Ovary (tissue), 9 donors: ENCODE results near the gene RGS6. TPM values are rescaled to one million over a fixed set of nuclear protein-coding genes. Genes with fewer than 3 reads are reported as not detected.

Experiments
- DNase-seq, 5 donors: peaks; one replicate each; pipeline ENCODE4 v3.0.0-alpha.2; 2019 to 2020
- H3K27ac ChIP-seq, 2 donors: fragments of 200-600 bp; one replicate each; pipeline versions ENCODE4 v1.5.1 to v1.8.0; 2019 to 2022
- H3K27me3 ChIP-seq: fragments of 200-600 bp; one replicate; pipeline ENCODE4 v1.8.0; 2022
- H3K36me3 ChIP-seq: fragments of 200-600 bp; sonication (generic); one replicate; pipeline ENCODE4 v1.5.1; 2019
- H3K4me1 ChIP-seq: one replicate; pipeline ENCODE4 v1.8.1; 2013; ENCODE audit warnings: mild to moderate bottlenecking, moderate library complexity; ENCODE audit not compliant: insufficient read depth
- H3K4me3 ChIP-seq: fragments of 200-600 bp; sonication (generic); one replicate; pipeline ENCODE4 v1.5.1; 2017
- H3K9me3 ChIP-seq, 2 donors: fragments of 200-600 bp in 1 of 2; sonication (generic) in 1 of 2; one replicate each; pipeline versions ENCODE4 v1.5.1 to v1.8.1; 2013 to 2019; ENCODE audit warnings: mild to moderate bottlenecking in 1 of 2, moderate library complexity in 1 of 2
- EP300 ChIP-seq: sonication (generic); formaldehyde crosslinking; IDR thresholded peaks from one replicate; pipeline ENCODE4 v1.6.1; 2017; ENCODE audit warnings: antibody characterized with exemption
- POLR2A ChIP-seq: fragments of 450-650 bp; IDR thresholded peaks from one replicate; pipeline ENCODE4 v1.6.1; 2017; ENCODE audit warnings: antibody characterized with exemption, mild to moderate bottlenecking, moderate library complexity
- WGBS, 3 donors: extraction: QIAGEN DNeasy Blood & Tissue Kit in 1 of 3; methylation state at CpG; one replicate each; pipeline versions ENCODE4 v1.1.5 to v1.1.7; 2013 to 2017; 5-methylcytosine and 5-hydroxymethylcytosine counted together
- intact Hi-C, 4 donors: fragments of 100-400 bp; cut with DNase I; formaldehyde crosslinking; loops; one replicate each; pipeline versions ENCODE4 v1.11.0 to v1.15.1; 2022 to 2023
- polyA plus RNA-seq, 2 donors: library from polyadenylated mRNA; stranded (reverse); fragments of 200-250 nt in 1 of 2; fragments of 350-450 nt in 1 of 2; fragmentation: Illumina TruSeq in 1 of 2; extraction: RNeasy Lipid Tissue Mini Kit (QIAGEN cat#74804) in 1 of 2; gene quantifications; one replicate each; pipeline ENCODE4 v1.2.3, GENCODE V29; 2013 to 2014
- total RNA-seq, 7 donors: library from RNA; depleted of rRNA in 2 of 7; stranded (reverse); fragments of >200 nt in 2 of 7; fragmentation: NEBNext Ultra II Directional in 3 of 7; extraction: Animal tissue kit (Norgen Biotek cat#: 25700) in 3 of 7; gene quantifications; one replicate each; pipeline versions ENCODE4 v1.1.0 to v1.2.4, GENCODE V29; 2016 to 2023
- TF ChIP-seq, protein P1 (sequence below), 3 donors: fragments of 450-650 bp in 2 of 3; fragments of 200-600 bp in 1 of 3; IDR thresholded peaks; one replicate each; pipeline versions ENCODE4 v1.5.1 to v1.8.0; 2016 to 2022; ENCODE audit warnings: antibody characterized with exemption in 3 of 3, mild to moderate bottlenecking in 1 of 3
- donor health status: DM: no; HTN: no; CAD: no; lungs with moderate emphysema.
- donor health status: DM: no; HTN: no; CAD: no.
- donor health status: Bipolar disorder and iron deficiency.
- donor health status: DM: yes; HTN: yes; CAD: no.
- donor health status: DM: no; HTN: no; CAD: no.
- donor health status: DM: yes; HTN: yes; CAD: no.

RGS6 gene
- total and polyA plus RNA-seq, 9 donors = 0.53 to 6.9 (median 1.1) TPM

DNA sequence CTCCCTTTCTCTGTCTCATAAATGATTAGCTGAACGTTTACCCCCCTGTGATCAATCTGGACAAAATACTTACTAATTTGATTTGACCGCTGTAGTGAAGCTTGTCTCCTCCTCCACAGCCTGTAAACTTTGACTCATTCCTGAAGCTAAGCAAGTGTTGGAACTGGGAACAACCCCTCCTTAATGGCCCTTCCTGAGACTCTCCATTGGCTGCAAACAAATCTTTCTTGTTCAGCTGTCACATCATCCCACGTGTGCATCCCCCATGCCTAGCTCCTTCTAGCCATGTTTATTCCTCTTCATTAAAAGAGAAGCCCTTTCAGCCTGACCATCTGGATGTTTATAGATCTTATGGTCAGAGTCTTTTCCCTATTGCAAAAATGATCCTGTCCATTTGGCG lies 281.2 kb downstream of the RGS6 start:
- Histone ChIP-seq H3K27ac (no peak overlapping the region), H3K9me3 (no peaks in the 10 kb centered on the region), H3K27me3 (no peaks in the 10 kb centered on the region), H3K4me3 (no peak overlapping the region), H3K4me1 (no peaks in the 10 kb centered on the region), H3K36me3 (no peaks in the 10 kb centered on the region)
- DNase-seq = no peak
- TF ChIP-seq, protein P1, sequence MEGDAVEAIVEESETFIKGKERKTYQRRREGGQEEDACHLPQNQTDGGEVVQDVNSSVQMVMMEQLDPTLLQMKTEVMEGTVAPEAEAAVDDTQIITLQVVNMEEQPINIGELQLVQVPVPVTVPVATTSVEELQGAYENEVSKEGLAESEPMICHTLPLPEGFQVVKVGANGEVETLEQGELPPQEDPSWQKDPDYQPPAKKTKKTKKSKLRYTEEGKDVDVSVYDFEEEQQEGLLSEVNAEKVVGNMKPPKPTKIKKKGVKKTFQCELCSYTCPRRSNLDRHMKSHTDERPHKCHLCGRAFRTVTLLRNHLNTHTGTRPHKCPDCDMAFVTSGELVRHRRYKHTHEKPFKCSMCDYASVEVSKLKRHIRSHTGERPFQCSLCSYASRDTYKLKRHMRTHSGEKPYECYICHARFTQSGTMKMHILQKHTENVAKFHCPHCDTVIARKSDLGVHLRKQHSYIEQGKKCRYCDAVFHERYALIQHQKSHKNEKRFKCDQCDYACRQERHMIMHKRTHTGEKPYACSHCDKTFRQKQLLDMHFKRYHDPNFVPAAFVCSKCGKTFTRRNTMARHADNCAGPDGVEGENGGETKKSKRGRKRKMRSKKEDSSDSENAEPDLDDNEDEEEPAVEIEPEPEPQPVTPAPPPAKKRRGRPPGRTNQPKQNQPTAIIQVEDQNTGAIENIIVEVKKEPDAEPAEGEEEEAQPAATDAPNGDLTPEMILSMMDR (IDR thresholded peaks at IDR 0.05) = no peak
- TF ChIP-seq POLR2A (no peak), EP300 (no peak)
- intact Hi-C loops = no loop called here
- 46 to 49% (median 46%) methylated on average over 4 of the region's 4 CpGs for WGBS, 3 donors

- Histone ChIP-seq H3K27ac (no peak overlapping the region), H3K36me3 (no peaks in the 10 kb centered on the region), H3K9me3 (no peaks in the 10 kb centered on the region), H3K27me3 (no peaks in the 10 kb centered on the region), H3K4me1 (no peaks in the 10 kb centered on the region), H3K4me3 (no peak overlapping the region)
- no peak for DNase-seq
- intact Hi-C loops = no loop called here
- 59 to 81% (median 64%) methylated on average over 2 of the region's 2 CpGs for WGBS, 3 donors
- TF ChIP-seq EP300 (no peak), POLR2A (no peak)
- TF ChIP-seq, protein P1 (IDR thresholded peaks at IDR 0.05) = no peak
These were observed 282.9 kb downstream of the RGS6 start for GRCh38 chr14:72215080-72215479.

- no peak overlapping the region for H3K27ac ChIP-seq
- WGBS, 3 donors = 79 to 90% (median 88%) methylated on average over 1 of the region's 1 CpG
- TF ChIP-seq POLR2A (no peak), EP300 (no peak)
- TF ChIP-seq, protein P1 (IDR thresholded peaks at IDR 0.05) = no peak
- H3K4me1 ChIP-seq = no peaks in the 10 kb centered on the region
- H3K27me3 ChIP-seq = no peaks in the 10 kb centered on the region
- H3K4me3 ChIP-seq = no peak overlapping the region
- intact Hi-C loops = no loop called here
- no peak for DNase-seq
- no peaks in the 10 kb centered on the region for H3K36me3 ChIP-seq
- no peaks in the 10 kb centered on the region for H3K9me3 ChIP-seq
These were observed 284.9 kb downstream of the RGS6 start for GRCh38 chr14:72217135-72217534.

- intact Hi-C loops = no loop called here
- Histone ChIP-seq H3K27me3 (no peaks in the 10 kb centered on the region), H3K27ac (no peak overlapping the region), H3K9me3 (no peaks in the 10 kb centered on the region), H3K4me1 (no peaks in the 10 kb centered on the region), H3K4me3 (no peak overlapping the region), H3K36me3 (no peaks in the 10 kb centered on the region)
- TF ChIP-seq POLR2A (no peak), EP300 (no peak)
- TF ChIP-seq, protein P1 (IDR thresholded peaks at IDR 0.05) = no peak
- 77 to 81% (median 79%) methylated on average over 1 of the region's 1 CpG for WGBS, 3 donors
- no peak for DNase-seq
These were observed 289.8 kb downstream of the RGS6 start for GRCh38 chr14:72222046-72222445.

DNA sequence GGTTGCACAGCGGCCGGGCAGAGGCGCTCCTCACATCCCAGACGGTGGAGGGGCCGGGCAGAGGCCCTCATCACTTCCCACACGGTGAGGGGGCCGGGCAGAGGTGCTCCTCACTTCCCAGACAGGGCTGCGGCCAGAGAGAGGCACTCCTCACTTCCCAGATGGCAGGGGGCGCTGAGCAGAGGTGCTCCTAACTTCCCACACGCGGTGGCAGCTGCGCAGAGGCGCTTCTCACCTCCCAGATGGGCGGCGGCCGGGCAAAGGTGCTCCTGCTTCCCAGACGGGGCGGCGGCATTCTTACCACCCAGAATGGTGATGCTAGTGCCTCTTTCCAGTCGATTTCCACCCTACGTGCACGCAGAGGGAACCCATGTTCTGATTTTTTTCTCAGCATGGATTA lies 304.4 kb downstream of the RGS6 start:
- H3K27ac ChIP-seq = no peak overlapping the region
- intact Hi-C loops = no loop called here
- 81 to 87% (median 85%) methylated on average over 22 of the region's 22 CpGs for WGBS, 3 donors
- H3K9me3 ChIP-seq = no peaks in the 10 kb centered on the region
- no peak for DNase-seq
- H3K4me1 ChIP-seq = no peaks in the 10 kb centered on the region
- H3K4me3 ChIP-seq = no peak overlapping the region
- no peaks in the 10 kb centered on the region for H3K36me3 ChIP-seq
- TF ChIP-seq POLR2A (no peak), EP300 (no peak)
- TF ChIP-seq, protein P1 (IDR thresholded peaks at IDR 0.05) = no peak
- H3K27me3 ChIP-seq = no peaks in the 10 kb centered on the region
